Thyroid gland (tissue), 4 donors: ENCODE results near the gene INSC.

ENCODE experiments used
- POLR2A ChIP-seq, 2 donors: fragments of 450-650 bp; IDR thresholded peaks; one replicate each; pipeline ENCODE4 v1.6.1; 2017; ENCODE audit warnings: antibody characterized with exemption in 2 of 2, mild to moderate bottlenecking in 2 of 2, moderate library complexity in 1 of 2
- TF ChIP-seq, protein P1 (sequence below), 6 experiments: fragments of 200-600 bp in 3 of 6; fragments of 450-650 bp in 3 of 6; sonication (generic) in 3 of 6; IDR thresholded peaks; one replicate each; pipeline ENCODE4 v1.5.1; 2016 to 2019; ENCODE audit warnings: antibody characterized with exemption in 6 of 6, mild to moderate bottlenecking in 2 of 6, inconsistent platforms in 1 of 6, moderate library complexity in 1 of 6

DNA sequence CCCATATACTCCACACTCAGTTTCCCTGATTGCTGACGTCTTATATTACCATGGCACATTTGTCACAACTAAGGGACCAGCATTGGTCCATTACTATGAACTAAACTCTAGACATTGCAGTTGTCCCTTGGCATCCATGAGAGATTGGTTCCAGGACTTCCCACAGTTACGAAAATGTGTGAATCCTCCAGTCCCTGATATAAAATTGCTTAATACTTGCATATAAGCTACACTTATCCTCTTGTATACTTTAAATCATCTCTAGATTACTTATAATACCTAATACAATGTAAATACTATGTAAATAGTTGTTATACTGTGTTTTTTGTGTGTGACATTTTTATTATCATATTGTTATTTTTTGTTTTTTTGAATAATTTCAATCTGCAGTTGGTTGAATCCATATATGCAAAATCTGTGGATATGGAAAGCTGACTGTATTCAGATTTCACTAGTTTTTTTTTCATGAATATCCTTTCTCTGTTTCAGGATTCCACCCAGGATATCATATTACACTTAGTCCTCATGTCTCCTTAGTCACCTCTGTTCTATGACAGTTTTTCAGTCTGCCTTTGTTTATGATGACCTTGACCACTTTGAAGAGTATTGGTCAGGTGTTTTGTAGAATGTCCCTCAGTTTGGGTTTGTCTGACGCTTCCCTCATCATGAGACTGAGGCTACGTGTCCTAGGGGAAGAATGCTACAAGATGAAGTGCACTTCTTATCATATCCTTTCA lies 55.3 kb downstream of the INSC start:
- TF ChIP-seq, protein P1, sequence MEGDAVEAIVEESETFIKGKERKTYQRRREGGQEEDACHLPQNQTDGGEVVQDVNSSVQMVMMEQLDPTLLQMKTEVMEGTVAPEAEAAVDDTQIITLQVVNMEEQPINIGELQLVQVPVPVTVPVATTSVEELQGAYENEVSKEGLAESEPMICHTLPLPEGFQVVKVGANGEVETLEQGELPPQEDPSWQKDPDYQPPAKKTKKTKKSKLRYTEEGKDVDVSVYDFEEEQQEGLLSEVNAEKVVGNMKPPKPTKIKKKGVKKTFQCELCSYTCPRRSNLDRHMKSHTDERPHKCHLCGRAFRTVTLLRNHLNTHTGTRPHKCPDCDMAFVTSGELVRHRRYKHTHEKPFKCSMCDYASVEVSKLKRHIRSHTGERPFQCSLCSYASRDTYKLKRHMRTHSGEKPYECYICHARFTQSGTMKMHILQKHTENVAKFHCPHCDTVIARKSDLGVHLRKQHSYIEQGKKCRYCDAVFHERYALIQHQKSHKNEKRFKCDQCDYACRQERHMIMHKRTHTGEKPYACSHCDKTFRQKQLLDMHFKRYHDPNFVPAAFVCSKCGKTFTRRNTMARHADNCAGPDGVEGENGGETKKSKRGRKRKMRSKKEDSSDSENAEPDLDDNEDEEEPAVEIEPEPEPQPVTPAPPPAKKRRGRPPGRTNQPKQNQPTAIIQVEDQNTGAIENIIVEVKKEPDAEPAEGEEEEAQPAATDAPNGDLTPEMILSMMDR (IDR thresholded peaks at IDR 0.05) = no peak
- no peak for TF ChIP-seq POLR2A (IDR thresholded peaks at IDR 0.05)
